ENCODE results near the gene PHGDH.
"Not testable (repeated sequence)": the region's sequence is repeated elsewhere in the genome, so short reads cannot be mapped to it uniquely, and the experiment has no call there.

The PHGDH gene

GRCh38 chr1:119700326-119700725 lies 11.4 kb upstream of the PHGDH start:
- DNase-seq, result no peak

GRCh38 chr1:119701659-119702058 lies 10.1 kb upstream of the PHGDH start:
- DNase-seq, result no peak

- DNase-seq, result no peak
Observed at GRCh38 chr1:119702384-119702783, 9.3 kb upstream of the PHGDH start.

- DNase-seq, result no peak
Observed at GRCh38 chr1:119703666-119704450, 7.9 kb upstream of the PHGDH start.

- not testable (repeated sequence) for DNase-seq
Observed at GRCh38 chr1:119706599-119706998, 5.1 kb upstream of the PHGDH start.

GRCh38 chr1:119711356-119711803 lies 354 bp upstream of the PHGDH start:
- DNase-seq, result not testable (repeated sequence)

- peak; percentile 44 to 63 for DNase-seq
Observed at GRCh38 chr1:119712342-119713038, 756 bp downstream of the PHGDH start.

- DNase-seq, result peak; percentile 41 to 49
Observed at GRCh38 chr1:119713039-119713748, 1.5 kb downstream of the PHGDH start.

GRCh38 chr1:119713749-119714456 lies 2.2 kb downstream of the PHGDH start:
- peak; percentile 44 to 56 for DNase-seq

GRCh38 chr1:119714583-119714982 lies 2.8 kb downstream of the PHGDH start:
- DNase-seq, result no peak

GRCh38 chr1:119715542-119715941 lies 3.8 kb downstream of the PHGDH start:
- peak; percentile 38 to 41 for DNase-seq

GRCh38 chr1:119718409-119718808 lies 6.7 kb downstream of the PHGDH start:
- no peak for DNase-seq

GRCh38 chr1:119718972-119719371 lies 7.2 kb downstream of the PHGDH start:
- no peak for DNase-seq

- no peak for DNase-seq
Observed at GRCh38 chr1:119720866-119721440, 9.2 kb downstream of the PHGDH start.

GRCh38 chr1:119721896-119722295 lies 10.2 kb downstream of the PHGDH start:
- no peak for DNase-seq

GRCh38 chr1:119724611-119725218 lies 13.0 kb downstream of the PHGDH start:
- no peak for DNase-seq

GRCh38 chr1:119725626-119726025 lies 13.9 kb downstream of the PHGDH start:
- no peak for DNase-seq

GRCh38 chr1:119727991-119728390 lies 16.3 kb downstream of the PHGDH start:
- no peak for DNase-seq

- DNase-seq, result no peak
Observed at GRCh38 chr1:119729044-119729443, 17.3 kb downstream of the PHGDH start.

- no peak for DNase-seq
Observed at GRCh38 chr1:119731060-119731459, 19.3 kb downstream of the PHGDH start.

GRCh38 chr1:119731741-119732430 lies 20.2 kb downstream of the PHGDH start:
- no peak for DNase-seq

Measured in hippocampal formation (tissue), 2 donors.